HG03457 (cell line): ENCODE measurements around the gene TTPAL.

Experiments
- ATAC-seq: cut with Tn5 transposase; IDR thresholded peaks from one replicate; pipeline ENCODE4 v1.9.1; 2021; ENCODE audit warnings: moderate number of reproducible peaks; ENCODE audit not compliant: unreplicated experiment

The TTPAL gene

DNA sequence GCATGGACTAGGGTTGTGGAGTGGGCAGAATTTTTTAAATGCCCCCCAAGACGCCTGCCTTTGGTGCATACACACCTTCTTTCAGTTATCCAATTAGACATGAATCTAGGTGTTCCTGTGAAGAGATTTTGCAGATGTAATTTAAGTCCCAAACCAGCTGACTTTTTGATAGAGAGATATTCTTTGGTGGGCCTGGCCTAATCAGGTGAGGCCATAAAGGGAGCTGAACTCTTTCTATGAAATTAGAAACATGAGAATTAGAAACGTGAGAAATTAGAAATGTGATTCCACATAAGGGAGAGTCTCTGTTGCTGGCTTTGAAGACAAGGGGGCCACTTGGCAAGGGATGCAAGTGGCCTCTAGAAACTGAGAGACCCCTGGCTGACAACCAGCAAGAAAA lies 36.4 kb upstream of the TTPAL start:
- no peak for ATAC-seq

DNA sequence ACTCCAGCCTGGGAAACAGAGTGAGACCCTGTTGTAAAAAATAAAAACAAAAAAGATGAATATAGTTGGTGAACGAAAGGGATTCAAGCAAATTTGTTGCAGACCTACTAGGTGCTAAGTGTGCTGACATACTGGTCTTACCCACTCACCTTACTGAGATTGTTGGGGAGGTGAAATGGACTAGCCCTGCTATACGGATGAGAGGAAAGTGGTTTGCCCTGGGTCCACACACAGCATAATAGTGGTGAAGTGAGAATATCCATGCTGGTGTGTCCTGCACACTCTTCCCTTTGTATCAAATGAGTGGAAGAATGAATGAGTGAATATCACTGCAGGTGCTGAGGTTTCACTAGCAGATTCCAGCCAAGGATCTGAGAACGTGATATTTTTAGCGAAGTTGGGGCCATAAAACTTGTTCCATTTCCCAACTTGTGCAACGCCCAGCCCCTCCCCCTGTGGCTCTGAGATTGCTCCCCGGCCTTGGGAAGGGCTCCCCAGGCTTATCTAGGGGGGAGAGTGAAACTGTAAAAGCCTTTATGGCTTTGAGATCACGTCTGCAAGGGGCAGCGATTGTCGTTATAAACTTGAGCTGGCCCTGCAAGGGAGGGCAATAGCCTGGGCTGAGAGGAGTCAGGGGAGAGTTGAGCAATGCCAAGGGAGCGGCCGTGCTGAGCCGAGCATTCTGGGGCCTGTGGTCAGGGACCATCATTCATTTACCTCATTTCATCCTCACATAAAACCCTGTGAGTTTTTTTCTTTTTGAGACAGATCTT lies 33.2 kb upstream of the TTPAL start:
- no peak for ATAC-seq

DNA sequence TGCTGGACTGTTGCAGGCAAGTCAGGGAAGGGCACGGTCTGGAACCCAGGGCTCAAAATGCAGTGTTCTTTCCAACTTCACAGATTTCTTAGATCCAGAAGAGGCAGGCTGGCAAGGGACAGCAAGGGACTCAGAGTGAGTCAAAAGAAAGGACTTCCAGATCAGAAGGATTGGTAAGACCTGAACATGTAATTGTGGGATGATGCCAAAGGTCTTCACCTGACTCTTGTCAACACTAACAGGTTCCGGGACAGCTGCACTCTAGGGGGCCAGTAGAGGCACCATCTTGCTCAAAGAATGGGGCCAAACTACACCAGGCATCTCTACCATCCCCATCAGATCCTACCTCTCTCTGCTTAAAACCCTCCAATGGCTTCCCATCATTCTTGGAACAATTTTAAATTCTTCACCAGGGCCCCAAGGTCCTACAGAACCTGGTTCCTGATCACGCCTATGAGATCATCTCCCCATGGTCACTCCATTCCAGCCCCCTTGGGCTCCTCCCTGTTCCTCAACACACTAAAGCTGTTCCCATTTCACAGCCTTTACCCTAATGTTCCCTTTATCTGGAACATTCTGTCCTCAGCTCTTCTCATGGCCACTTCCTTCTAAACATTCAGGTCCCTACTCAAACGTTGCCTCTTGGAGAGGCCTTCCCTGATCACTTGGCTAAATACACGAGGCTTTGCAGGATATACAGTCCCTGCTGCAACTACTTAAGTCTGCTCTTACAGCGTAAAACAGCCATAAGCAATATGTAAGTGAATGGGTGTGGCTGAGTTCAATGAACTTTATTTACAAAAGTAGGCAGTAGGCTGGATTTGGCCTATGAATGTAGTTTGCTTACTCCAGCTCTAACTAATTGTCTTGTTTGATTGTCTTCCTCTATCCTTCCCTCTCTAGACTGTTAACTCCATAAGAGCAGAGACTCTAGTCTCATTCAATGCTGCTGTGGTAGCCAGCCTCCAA lies 29.6 kb upstream of the TTPAL start:
- ATAC-seq, result no peak

- no peak for ATAC-seq
Observed at GRCh38 chr20:44447827-44448419, 27.8 kb upstream of the TTPAL start.

DNA sequence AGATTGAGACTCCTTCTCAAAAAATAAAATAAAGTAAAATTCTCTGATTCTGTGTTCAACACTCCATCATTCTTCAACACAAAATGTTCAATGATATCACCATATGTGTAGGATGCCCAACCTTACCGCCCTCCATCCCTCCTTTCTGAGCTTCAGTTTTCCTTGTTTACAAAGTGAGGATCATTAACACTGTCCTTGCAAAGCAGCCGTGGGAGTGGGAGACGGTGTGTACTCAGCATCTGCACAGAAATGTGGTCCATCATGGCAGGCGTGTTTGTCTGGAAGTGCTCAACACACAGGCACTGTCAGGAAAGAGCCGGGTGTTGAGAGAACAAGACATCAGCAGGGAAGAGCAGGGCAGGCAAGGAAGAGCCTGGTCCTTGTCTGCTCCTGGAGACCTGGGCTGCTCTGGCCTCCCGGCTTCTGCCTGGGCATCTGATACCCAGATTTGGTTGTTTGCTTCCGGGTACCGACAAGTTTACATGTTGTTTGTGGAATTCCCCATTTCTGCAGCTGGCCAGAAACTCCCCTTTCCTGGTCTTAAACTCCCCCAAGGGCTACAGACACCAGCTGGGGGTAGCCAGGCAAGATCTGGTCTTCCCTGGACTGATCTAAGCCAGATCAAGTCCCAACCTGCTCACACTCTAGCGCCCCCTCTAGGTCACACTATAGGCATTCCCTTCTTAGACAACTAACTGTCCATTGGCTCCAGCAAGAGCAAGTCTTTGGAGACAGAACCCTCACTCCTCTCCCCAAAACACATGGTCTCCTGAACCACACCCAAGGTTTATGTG lies 26.7 kb upstream of the TTPAL start:
- no peak for ATAC-seq

GRCh38 chr20:44449864-44450263 lies 25.8 kb upstream of the TTPAL start:
- no peak for ATAC-seq

DNA sequence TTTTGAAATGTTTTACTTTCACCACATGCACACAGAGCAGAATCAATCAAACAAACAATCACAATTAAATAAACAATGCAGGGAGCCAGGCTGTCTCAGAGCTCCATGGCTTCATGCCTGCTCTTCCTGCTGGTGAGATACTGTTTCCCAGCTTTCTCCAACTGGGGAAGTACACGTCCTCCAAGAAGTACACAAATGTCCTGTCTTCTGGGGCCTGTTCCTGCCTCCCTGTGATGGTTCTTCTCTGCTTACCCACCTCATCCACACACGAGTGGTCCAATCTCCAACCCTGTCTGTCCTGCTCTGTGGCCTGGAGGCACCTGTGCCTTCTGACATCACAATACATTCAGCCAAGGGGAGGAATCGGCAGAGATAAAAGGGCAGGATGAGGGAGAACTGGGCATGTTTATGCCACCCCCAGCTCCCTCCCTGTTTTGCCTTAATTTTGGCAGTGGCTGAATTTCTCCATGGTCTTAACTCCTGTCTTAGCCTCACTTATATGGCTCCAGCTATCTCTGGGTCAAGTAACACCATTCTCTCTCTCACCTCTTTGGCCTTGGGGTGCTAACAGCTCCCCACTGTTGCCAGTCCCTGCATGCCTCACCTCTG lies 25.3 kb upstream of the TTPAL start:
- no peak for ATAC-seq

DNA sequence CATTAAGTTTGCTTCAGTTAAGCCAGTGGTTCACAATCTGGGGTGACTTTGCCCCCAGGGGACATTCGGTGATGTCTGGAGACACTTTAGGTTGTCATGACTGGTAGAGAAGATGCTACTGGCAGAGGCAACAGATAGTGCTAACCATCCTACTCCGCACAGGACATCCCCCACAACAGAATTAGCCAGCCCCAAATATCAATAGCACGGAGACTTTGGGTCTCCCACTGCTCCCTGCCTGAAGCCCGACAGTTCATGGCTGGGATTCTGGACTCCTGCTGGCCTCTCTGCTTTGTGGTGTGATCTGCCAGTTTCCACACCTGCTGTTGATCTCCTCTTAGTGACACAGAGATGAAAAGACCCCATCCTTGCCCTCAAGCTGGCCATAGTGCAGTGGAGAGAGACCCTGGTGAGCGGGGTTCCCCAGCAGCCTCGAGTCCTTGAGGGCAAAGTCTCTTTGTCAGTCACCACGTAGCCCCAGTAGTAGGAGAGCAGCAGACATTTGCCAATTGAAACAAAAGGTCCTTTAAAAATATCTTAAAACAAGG lies 24.7 kb upstream of the TTPAL start:
- no peak for ATAC-seq

DNA sequence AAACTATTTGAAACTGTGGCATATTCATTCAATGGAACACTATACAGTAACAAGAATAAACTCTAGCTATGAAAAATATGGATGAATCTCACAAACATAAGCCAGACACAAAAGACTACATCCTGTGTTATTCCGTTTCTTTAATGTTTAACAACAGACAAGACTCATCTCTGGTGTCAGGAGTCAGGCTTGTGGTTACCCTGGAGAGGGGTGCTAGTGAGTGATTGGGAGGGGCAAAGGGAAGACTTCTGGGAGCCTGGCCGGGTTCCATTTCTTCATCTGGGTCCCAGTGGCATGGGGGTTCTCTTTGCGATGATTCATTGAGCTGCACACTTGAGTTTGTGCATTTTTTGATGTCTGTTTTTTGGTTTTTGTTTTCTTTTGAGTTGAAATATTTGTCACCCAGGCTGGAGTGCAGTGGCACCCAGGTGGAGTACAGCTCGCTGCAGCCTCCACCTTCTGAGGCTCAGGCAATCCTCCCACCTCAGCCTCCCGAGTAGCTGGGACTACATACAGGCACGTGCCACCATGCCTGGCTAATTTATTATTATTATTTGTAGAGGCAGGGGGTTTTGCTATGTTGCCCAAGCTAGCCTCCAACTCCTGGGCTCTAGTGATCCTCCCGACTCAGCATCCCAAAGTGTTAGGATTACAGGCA lies 21.2 kb upstream of the TTPAL start:
- ATAC-seq, result no peak

DNA sequence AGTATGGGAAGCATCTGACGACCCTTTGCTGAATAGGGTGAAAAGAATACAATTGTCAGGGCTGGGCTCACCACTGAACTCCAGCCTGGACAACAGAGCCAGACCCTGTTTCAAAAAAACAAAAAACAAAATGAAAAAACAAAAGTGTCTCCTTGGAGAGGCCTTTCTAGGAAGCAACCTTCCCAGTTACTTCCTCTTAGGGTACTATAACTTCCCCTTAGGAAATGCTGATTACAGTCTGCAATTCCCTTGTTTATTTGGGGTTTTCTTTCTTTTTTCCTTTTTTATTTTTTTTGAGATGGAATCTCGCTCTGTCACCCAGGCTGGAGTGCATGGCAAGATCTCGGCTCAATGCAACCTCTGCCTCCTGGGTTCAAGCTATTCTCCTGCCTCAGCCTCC lies 20.5 kb upstream of the TTPAL start:
- ATAC-seq, result no peak

- no peak for ATAC-seq
Observed at GRCh38 chr20:44456611-44457010, 19.1 kb upstream of the TTPAL start.

DNA sequence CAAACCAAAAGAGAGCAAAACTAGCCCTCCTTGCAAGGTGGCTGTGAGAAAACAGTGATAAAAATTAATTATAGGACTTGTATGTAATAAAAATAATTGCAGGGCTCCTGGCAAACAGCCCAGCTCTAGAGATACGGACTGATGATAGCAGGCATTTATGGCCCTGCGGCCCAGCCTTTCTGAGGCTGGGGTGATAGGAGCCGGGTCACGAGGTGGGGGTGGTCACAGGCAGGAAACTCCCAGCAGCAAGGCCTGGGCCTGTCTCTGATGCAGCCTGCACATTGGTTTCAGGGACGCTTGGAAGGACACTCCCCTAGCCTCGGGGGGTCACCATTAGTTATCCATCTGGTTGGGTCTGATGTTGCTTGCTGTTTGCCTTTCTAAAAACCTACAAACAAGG lies 18.7 kb upstream of the TTPAL start:
- ATAC-seq, result no peak

DNA sequence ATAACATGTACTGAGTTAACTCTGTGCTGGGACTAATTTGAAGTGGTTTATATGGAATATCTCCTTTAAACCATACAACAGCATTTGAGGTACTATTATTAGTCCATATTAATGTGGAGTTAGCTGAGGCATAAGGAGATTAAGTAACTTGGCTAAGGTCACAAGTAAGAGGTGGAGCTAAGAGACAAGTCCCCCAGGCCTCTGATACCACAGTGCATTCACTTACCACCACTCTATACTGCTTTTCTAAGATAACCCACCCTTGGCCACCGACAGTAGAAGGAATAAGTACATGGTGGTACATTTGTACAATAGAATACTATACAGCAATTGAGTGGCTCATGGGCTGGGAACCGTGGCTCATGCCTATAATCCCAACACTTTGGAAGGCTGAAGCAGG lies 16.4 kb upstream of the TTPAL start:
- no peak for ATAC-seq

- no peak for ATAC-seq
Observed at GRCh38 chr20:44460795-44461141, 14.9 kb upstream of the TTPAL start.

DNA sequence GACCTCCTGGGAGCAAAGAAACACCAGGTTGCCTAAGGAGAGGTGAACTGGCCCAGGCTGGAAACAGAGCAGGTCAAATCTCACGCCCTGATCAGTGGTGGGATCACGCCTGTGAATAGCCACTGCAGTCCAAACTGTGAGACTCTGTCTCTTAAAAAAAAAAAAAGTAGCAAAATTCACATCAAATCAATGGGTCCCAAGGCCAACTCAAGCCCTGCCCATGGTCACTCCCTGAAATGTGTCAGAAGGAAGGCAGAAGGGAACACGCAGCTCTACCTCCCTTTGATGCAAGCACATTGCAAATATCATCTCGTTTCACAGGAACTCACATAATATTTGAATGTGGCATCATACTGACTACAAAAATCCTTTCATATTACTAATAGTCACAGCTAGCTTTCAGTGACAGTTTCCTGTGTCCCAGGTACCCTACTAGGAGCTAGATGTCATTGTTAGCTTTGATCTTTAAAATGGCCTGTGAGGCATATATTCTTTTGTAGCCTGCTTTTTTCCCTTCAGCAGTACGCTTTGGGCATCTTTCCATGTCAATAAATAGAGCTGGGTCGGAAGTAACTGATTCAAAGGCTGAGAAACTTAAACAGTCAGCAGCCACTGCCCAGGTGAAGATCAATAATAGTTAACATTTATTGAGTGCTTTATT lies 14.4 kb upstream of the TTPAL start:
- ATAC-seq, result no peak

GRCh38 chr20:44461803-44462174 lies 13.9 kb upstream of the TTPAL start:
- ATAC-seq, result no peak

- ATAC-seq, result no peak
Observed at GRCh38 chr20:44463466-44463865, 12.2 kb upstream of the TTPAL start.

- no peak for ATAC-seq
Observed at GRCh38 chr20:44464514-44464913, 11.2 kb upstream of the TTPAL start.

DNA sequence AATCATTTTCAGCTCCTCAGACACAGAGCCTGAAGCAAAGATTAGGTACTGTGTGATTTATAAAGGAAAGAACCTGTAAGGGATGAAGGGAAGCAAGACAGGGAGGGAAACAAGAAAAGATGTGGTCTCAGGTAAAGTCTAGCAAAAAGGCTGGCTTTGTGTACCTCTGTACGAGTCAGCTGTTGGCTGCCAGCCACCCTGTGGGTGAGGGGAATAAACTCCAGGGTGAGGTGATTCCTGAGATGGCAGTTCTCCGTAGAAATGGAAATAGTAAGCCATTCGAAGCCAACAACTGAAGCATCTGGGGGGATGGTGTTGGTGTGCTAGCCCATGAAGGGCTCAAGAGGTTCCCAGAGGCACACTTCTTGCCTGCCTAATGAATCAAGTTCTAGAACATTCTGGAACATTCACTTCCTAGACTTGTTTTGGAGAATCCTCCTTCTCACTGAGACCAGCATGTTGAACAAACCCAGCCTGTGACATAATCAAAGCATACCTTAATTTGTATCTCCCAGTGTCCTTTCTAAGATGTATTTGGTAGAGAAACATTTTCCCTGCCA lies 10.6 kb upstream of the TTPAL start:
- ATAC-seq, result no peak
